ENCODE data around the gene TRABD2B.
A peak's percentile ranks its signal among the peaks of the same experiment; 100 is the strongest.

- TF ChIP-seq CTCF (IDR thresholded peaks at IDR 0.05; ENCODE audit: extremely low read depth in 1 of 2, insufficient read depth in 1 of 2, low read depth in 1 of 2, low read length in 2 of 2): peak; percentile 91 to 94
- no peak for TF ChIP-seq POLR2A (IDR thresholded peaks at IDR 0.05; ENCODE audit: low read depth, low read length)
- no peak for TF ChIP-seq EZH2 (IDR thresholded peaks at IDR 0.05; ENCODE audit: borderline replicate concordance, low read depth, low read length, severe bottlenecking)
- TF ChIP-seq MAX (IDR thresholded peaks at IDR 0.05; ENCODE audit: insufficient read depth, insufficient read length): no peak
- TF ChIP-seq JUN (IDR thresholded peaks at IDR 0.05; ENCODE audit: borderline replicate concordance, insufficient read depth, insufficient read length, low read depth): no peak
- no peak for TF ChIP-seq POLR2AphosphoS5 (IDR thresholded peaks at IDR 0.05; ENCODE audit: insufficient read depth, low read depth, low read length)
Observed at GRCh38 chr1:47997289-47998200, at the start of gene TRABD2B.
